ENCODE data around the gene SPRR2G.
"Not testable (repeated sequence)": the region's sequence is repeated elsewhere in the genome, so short reads cannot be mapped to it uniquely, and the experiment has no call there.

SPRR2G gene

DNA sequence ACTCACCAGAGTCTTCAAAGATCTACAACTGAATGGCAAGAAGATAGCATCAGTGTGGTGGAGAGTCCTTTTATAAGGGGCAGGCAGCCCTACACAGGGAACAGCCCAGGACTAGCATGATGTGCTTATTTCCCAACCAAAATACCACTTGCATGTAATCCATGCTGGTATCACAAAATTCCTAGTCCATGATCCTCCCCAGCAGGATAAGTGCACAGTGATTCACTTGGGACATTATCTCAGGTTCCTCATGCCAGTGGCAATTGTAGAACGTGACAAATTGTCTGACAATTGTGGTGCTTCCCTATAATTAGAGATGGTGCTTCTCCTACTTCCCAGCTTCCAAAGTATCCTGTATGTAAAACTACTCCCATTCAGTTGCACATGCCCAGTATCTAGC, at the start of gene SPRR2G:
Gene SPRR2G (minus strand): TSS at position 45 of the 400 bp plus-strand sequence. CDS start 780 bp downstream, outside the sequence.
- H3K4me3 ChIP-seq (replicated peaks; ENCODE audit: low read depth, low read length), result no peak within 1 kb of the TSS
- DNase-seq (ENCODE audit: extremely low read depth, low read depth), result no peak
- TF ChIP-seq CTCF (IDR thresholded peaks at IDR 0.05; ENCODE audit: low read depth, low read length, missing control alignments), result no peak

DNA sequence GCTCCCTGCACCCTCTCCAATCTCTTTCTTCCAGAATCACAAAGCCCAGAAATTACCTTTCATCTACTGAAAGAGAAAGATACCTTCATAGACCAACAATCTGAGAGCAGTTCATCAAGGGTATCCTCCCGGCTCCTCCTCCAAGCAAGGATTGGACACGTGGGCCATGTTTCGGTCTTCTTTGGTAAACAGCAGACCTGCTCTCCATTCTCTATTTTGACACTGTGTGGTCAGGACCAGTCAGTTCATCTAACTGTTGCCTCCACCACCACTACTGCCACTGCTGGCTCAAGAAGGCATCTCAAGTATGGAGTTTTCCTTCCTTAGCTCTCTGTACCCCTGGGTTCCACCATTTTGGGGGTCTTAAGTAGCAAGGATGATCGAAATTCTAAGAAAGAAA, 44.5 kb upstream of the SPRR2G start:
- TF ChIP-seq CTCF (IDR thresholded peaks at IDR 0.05; ENCODE audit: low read depth, low read length, missing control alignments), result no peak
- no peak for DNase-seq (ENCODE audit: extremely low read depth, low read depth)
- H3K4me3 ChIP-seq (replicated peaks; ENCODE audit: low read depth, low read length), result no peak overlapping the region

DNA sequence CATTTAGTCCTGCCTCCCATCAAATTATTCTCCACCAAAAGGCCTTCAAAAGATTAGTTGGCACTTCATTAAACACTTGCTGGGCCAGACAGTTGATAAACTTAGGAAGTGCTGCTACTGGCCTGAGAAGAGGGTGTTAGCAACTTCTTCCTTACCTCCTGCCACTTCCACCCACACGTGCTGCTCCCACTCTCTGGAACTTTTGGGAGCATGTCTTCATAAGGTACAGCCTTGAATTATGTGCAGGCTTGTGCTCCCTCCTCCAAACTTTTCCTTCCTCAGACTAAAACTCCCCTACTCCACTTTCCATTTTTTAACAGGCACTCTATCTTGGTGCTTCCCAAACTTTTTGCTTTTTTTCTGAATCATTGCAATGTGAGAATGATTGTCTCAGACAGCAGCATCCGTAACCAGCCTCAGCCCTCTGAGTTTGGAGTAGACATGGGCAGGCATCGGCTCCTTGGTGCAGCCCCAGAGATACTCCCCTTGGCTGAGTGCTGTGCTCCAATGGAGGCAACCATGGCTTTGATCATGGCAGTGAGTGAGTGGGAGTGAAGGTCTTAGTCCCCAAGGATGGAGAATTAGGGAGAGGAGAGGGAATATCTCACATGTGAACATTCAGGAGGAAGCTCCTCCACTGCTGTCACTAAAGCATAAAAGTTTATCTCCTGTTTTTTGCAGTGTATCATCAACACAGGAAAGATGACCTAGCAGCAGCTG, 43.8 kb upstream of the SPRR2G start:
- H3K4me3 ChIP-seq (replicated peaks; ENCODE audit: low read depth, low read length), result no peak overlapping the region
- no peak for DNase-seq (ENCODE audit: extremely low read depth, low read depth)
- TF ChIP-seq CTCF (IDR thresholded peaks at IDR 0.05; ENCODE audit: low read depth, low read length, missing control alignments), result no peak

- DNase-seq (ENCODE audit: extremely low read depth, low read depth), result no peak
- TF ChIP-seq CTCF (IDR thresholded peaks at IDR 0.05; ENCODE audit: low read depth, low read length, missing control alignments), result no peak
- no peak overlapping the region for H3K4me3 ChIP-seq (replicated peaks; ENCODE audit: low read depth, low read length)
Observed at GRCh38 chr1:153192697-153193096, 42.0 kb upstream of the SPRR2G start.

DNA sequence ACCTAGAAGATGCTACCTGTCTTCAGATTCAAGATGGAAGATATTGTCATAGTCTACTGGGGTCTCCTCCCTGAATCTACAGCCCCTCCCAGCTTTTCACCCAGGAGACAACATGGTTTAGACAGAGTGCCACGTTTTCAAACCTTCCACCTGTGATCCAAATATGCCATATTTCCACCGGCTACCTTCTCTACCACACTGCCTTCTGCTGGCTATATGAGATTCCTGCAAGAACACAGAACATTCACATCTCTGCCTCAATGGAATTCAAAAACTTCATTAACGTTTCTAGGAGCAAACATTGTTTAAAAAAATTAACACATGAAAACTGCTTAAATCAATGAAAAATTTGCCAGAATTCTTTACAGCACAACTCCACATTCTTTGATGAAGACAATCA, 39.7 kb upstream of the SPRR2G start:
- no peak for TF ChIP-seq CTCF (IDR thresholded peaks at IDR 0.05; ENCODE audit: low read depth, low read length, missing control alignments)
- no peak for DNase-seq (ENCODE audit: extremely low read depth, low read depth)
- H3K4me3 ChIP-seq (replicated peaks; ENCODE audit: low read depth, low read length), result no peak overlapping the region

DNA sequence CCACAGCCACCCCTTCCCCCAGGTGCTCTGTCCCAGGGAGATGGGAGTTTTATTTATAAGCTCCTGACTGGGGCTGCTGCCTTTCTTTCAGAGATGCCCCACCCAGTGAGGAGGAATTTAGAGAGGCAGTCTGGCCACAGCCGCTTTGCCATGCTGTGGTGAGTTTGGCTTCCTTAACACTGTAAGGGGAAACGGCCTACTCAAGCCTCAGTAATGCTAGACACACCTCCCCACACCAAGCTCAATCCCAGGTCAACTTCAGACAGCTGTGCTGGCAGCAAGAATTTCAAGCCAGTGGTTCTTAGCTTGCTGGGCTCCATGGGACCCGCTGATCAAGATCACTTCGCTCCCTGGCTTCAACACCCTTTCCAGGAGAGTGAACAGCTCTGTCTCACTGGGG, 37.6 kb upstream of the SPRR2G start:
- not testable (repeated sequence) for H3K4me3 ChIP-seq (replicated peaks; ENCODE audit: low read depth, low read length); DNase-seq (ENCODE audit: extremely low read depth, low read depth)

DNA sequence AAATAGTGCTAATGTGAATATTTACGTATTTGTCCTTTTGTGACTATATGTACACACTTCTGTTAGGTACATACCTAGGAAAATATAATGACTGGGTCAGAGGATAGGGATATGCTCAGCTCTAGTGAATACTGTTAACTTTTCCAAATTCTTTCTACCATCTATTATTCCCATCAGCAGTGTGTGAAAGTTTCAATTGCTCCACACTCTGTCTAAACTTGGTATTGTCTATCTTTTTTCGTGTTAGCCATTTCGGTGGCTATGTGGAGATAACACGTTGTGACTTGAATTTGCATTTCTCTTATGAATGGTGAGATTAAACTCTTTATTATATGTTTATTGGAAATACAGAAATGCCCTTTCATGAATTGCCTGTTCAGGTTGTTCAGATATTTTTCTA, 29.9 kb upstream of the SPRR2G start:
- no peak overlapping the region for H3K4me3 ChIP-seq (replicated peaks; ENCODE audit: low read depth, low read length)
- no peak for TF ChIP-seq CTCF (IDR thresholded peaks at IDR 0.05; ENCODE audit: low read depth, low read length, missing control alignments)
- DNase-seq (ENCODE audit: extremely low read depth, low read depth), result no peak

Data from HFF-Myc (cell line).